VCaP (cell line): ENCODE results near the gene ABTB2.

Experiments used
- H3K27ac ChIP-seq: fragments of 450-650 bp; 2 replicates; pipeline ENCODE4 v1.5.1; 2017
- CTCF ChIP-seq: fragments of 450-650 bp; conservative IDR thresholded peaks from 2 replicates; pipeline ENCODE4 v1.5.1; 2017; ENCODE audit warnings: mild to moderate bottlenecking, moderate library complexity

ABTB2 gene

GRCh38 chr11:34308049-34308912 lies 49.5 kb downstream of the ABTB2 start:
- TF ChIP-seq CTCF: no peak
- H3K27ac ChIP-seq: no peak overlapping the region

- no peak for TF ChIP-seq CTCF
- H3K27ac ChIP-seq: no peak overlapping the region
Observed at GRCh38 chr11:34305780-34306179, 52.0 kb downstream of the ABTB2 start.

- no peak overlapping the region; the same call in 1 of the 2 replicates for H3K27ac ChIP-seq
- TF ChIP-seq CTCF: no peak
Observed at GRCh38 chr11:34305193-34305592, 52.6 kb downstream of the ABTB2 start.

GRCh38 chr11:34303028-34303570 lies 54.7 kb downstream of the ABTB2 start:
- TF ChIP-seq CTCF: no peak
- no peak overlapping the region for H3K27ac ChIP-seq

GRCh38 chr11:34302046-34302921 lies 55.5 kb downstream of the ABTB2 start:
- H3K27ac ChIP-seq: no peak overlapping the region
- no peak for TF ChIP-seq CTCF

- TF ChIP-seq CTCF: no peak
- H3K27ac ChIP-seq: no peak overlapping the region
Observed at GRCh38 chr11:34300926-34301295, 56.9 kb downstream of the ABTB2 start.
